H1 (cell line): ENCODE results near the gene NKIRAS2. TPM values are rescaled to one million over a fixed set of nuclear protein-coding genes. Genes with fewer than 3 reads are reported as not detected.
"Not testable (repeated sequence)": the region's sequence is repeated elsewhere in the genome, so short reads cannot be mapped to it uniquely, and the experiment has no call there.

Source experiments
- CTCF ChIA-PET: fragments of 300-600 bp; sonication (Branson Sonifier 250); formaldehyde crosslinking; loops from one replicate; lab custom pipeline; 2021; ENCODE audit not compliant: partially characterized antibody; lab: Charles Lee
- POLR2A ChIA-PET: fragments of 300-600 bp; sonication (Branson Sonifier 250); formaldehyde crosslinking; loops from one replicate; lab custom pipeline; 2021; ENCODE audit warnings: inconsistent platforms; ENCODE audit not compliant: partially characterized antibody; lab: Charles Lee
- DNase-seq, 2 experiments: peaks; one replicate each; pipeline versions ENCODE4 v3.0.0 to v3.0.0-alpha.2; 2010 to 2022; ENCODE audit warnings: low spot score in 2 of 2, low read depth in 1 of 2, mixed read lengths in 1 of 2
- FAIRE-seq: peaks from 2 replicates; lab custom pipeline; 2011; peaks lifted over from hg19 to GRCh38; lab: Jason Lieb, UNC
- H2AFZ ChIP-seq: 2 replicates; pipeline ENCODE4 v1.8.1; 2012; ENCODE audit warnings: low read length, inconsistent platforms
- H2AK5ac ChIP-seq: 2 replicates; pipeline ENCODE4 v1.6.1; 2013; ENCODE audit warnings: low read depth, low read length
- H2BK120ac ChIP-seq: replicated peaks from 2 replicates; pipeline ENCODE3; 2013; ENCODE audit warnings: low read depth, low read length, inconsistent platforms
- H2BK12ac ChIP-seq: 2 replicates; pipeline ENCODE4 v1.6.1; 2013; ENCODE audit warnings: low read depth, low read length
- H2BK15ac ChIP-seq: 2 replicates; pipeline ENCODE4 v1.6.1; 2013; ENCODE audit warnings: low read length
- H2BK20ac ChIP-seq: 2 replicates; pipeline ENCODE4 v1.6.1; 2013; ENCODE audit warnings: low read length
- H2BK5ac ChIP-seq: 2 replicates; pipeline ENCODE4 v1.6.1; 2013; ENCODE audit warnings: low read depth, low read length
- H3K14ac ChIP-seq: 2 replicates; pipeline ENCODE4 v1.6.1; 2013; ENCODE audit warnings: inconsistent platforms; ENCODE audit not compliant: insufficient read length
- H3K18ac ChIP-seq: 2 replicates; pipeline ENCODE4 v1.6.1; 2013; ENCODE audit warnings: low read length; ENCODE audit errors: extremely low read depth
- H3K23ac ChIP-seq: 2 replicates; pipeline ENCODE4 v1.6.1; 2013; ENCODE audit warnings: inconsistent platforms; ENCODE audit not compliant: insufficient read length
- H3K23me2 ChIP-seq: 2 replicates; pipeline ENCODE4 v1.6.1; 2013; ENCODE audit warnings: low read depth, low read length
- H3K27ac ChIP-seq: 2 replicates; pipeline ENCODE4 v1.6.1; 2011; ENCODE audit warnings: low read depth, low read length, inconsistent platforms
- H3K27me3 ChIP-seq, 4 experiments: replicated peaks in 1 of 4; 1 replicate in 1 of 4; 2 replicates in 3 of 4; pipeline versions ENCODE4 v1.6.1 to v1.8.1; 2011 to 2013; ENCODE audit warnings: low read length in 3 of 4, mild to moderate bottlenecking in 3 of 4, inconsistent platforms in 2 of 4, mixed read lengths in 2 of 4, moderate library complexity in 1 of 4; ENCODE audit not compliant: control insufficient read depth in 3 of 4, insufficient read depth in 3 of 4; ENCODE audit errors: extremely low read depth in 1 of 4
- H3K36me3 ChIP-seq, 4 experiments: 2 replicates each; pipeline versions ENCODE4 v1.6.1 to v1.8.1; 2011 to 2013; ENCODE audit warnings: mild to moderate bottlenecking in 4 of 4, low read length in 3 of 4, moderate library complexity in 2 of 4, control low read depth in 1 of 4, inconsistent platforms in 1 of 4; ENCODE audit not compliant: insufficient read depth in 4 of 4, control insufficient read depth in 2 of 4
- H3K4ac ChIP-seq: replicated peaks from 2 replicates; pipeline ENCODE3; 2013; ENCODE audit warnings: low read length, low read depth, mixed read lengths, inconsistent platforms; ENCODE audit not compliant: insufficient read length
- H3K4me1 ChIP-seq, 4 experiments: replicated peaks in 1 of 4; 1 replicate in 1 of 4; 2 replicates in 3 of 4; pipeline versions ENCODE4 v1.6.1 to v1.8.1; 2011 to 2013; ENCODE audit warnings: low read length in 3 of 4, inconsistent platforms in 2 of 4, mixed read lengths in 1 of 4; ENCODE audit not compliant: insufficient read depth in 4 of 4, control insufficient read depth in 3 of 4
- H3K4me2 ChIP-seq, 2 experiments: 2 replicates each; pipeline versions ENCODE4 v1.6.1 to v1.8.1; 2011 to 2013; ENCODE audit warnings: low read depth in 2 of 2, low read length in 2 of 2, control low read depth in 1 of 2, inconsistent platforms in 1 of 2, mild to moderate bottlenecking in 1 of 2; ENCODE audit not compliant: insufficient read depth in 1 of 2
- H3K4me3 ChIP-seq, 4 experiments: fragments of 200-600, 300-600 bp in 1 of 4; sonication (generic), shearing (Covaris generic), sonication (Bioruptor Twin) in 1 of 4; 2 replicates each; pipeline versions ENCODE4 v1.5.1 to v1.8.1; 2011 to 2016; ENCODE audit warnings: low read length in 4 of 4, low read depth in 3 of 4, control low read depth in 2 of 4, inconsistent platforms in 2 of 4, mild to moderate bottlenecking in 2 of 4, mixed read lengths in 1 of 4, moderate library complexity in 1 of 4; ENCODE audit not compliant: insufficient read depth in 2 of 4; ENCODE audit errors: extremely low read depth in 1 of 4
- H3K56ac ChIP-seq: replicated peaks from 2 replicates; pipeline ENCODE3; 2013; ENCODE audit warnings: low read depth, mild to moderate bottlenecking, mixed read lengths, low read length, inconsistent platforms; ENCODE audit not compliant: insufficient read length
- H3K79me1 ChIP-seq: 2 replicates; pipeline ENCODE4 v1.6.1; 2013; ENCODE audit warnings: low read depth, low read length, control low read depth
- H3K79me2 ChIP-seq, 2 experiments: 2 replicates each; pipeline versions ENCODE4 v1.6.1 to v1.8.1; 2012 to 2013; ENCODE audit warnings: low read length in 2 of 2, mild to moderate bottlenecking in 2 of 2, inconsistent platforms in 1 of 2; ENCODE audit not compliant: insufficient read depth in 2 of 2, control insufficient read depth in 1 of 2
- H3K9ac ChIP-seq, 4 experiments: replicated peaks in 1 of 4; 1 replicate in 1 of 4; 2 replicates in 3 of 4; pipeline versions ENCODE4 v1.6.1 to v1.8.1; 2011 to 2013; ENCODE audit warnings: low read depth in 3 of 4, low read length in 3 of 4, control low read depth in 2 of 4, mild to moderate bottlenecking in 2 of 4, moderate library complexity in 2 of 4, inconsistent platforms in 1 of 4; ENCODE audit errors: extremely low read depth in 1 of 4
- H3K9me3 ChIP-seq, 2 experiments: 2 replicates each; pipeline versions ENCODE4 v1.6.1 to v1.8.1; 2012 to 2013; ENCODE audit warnings: mild to moderate bottlenecking in 2 of 2, moderate library complexity in 2 of 2, control low read depth in 1 of 2, inconsistent platforms in 1 of 2, low read depth in 1 of 2, low read length in 1 of 2, mixed read lengths in 1 of 2; ENCODE audit not compliant: insufficient read depth in 2 of 2
- H4K20me1 ChIP-seq, 2 experiments: replicated peaks in 1 of 2; 2 replicates each; pipeline versions ENCODE3 to v1.8.1; 2011 to 2013; ENCODE audit warnings: inconsistent platforms in 2 of 2, low read length in 2 of 2, mild to moderate bottlenecking in 1 of 2; ENCODE audit not compliant: insufficient read depth in 2 of 2, control insufficient read depth in 1 of 2
- H4K5ac ChIP-seq: 2 replicates; pipeline ENCODE4 v1.6.1; 2013; ENCODE audit warnings: low read length, low read depth, mixed read lengths, inconsistent platforms; ENCODE audit not compliant: insufficient read length
- H4K8ac ChIP-seq: 2 replicates; pipeline ENCODE4 v1.8.0; 2013; ENCODE audit warnings: mild to moderate bottlenecking, moderate library complexity, low read length, inconsistent platforms; ENCODE audit not compliant: insufficient read depth; ENCODE audit errors: extremely low read depth
- H4K91ac ChIP-seq: replicated peaks from 2 replicates; pipeline ENCODE3; 2013; ENCODE audit warnings: low read length, mixed read lengths, inconsistent platforms; ENCODE audit not compliant: insufficient read length
- WGBS, 2 experiments: shearing (Covaris generic) in 1 of 2; methylation state at CpG; one replicate each; pipeline versions ENCODE4 v1.1.6 to v1.1.7; 2013 to 2015; ENCODE audit warnings: low lambda C conversion rate in 2 of 2, mixed read lengths in 2 of 2, inconsistent platforms in 1 of 2, low coverage in 1 of 2, missing lambda C conversion rate in 1 of 2; ENCODE audit not compliant: insufficient replicate concordance in 2 of 2, insufficient coverage in 1 of 2, insufficient read length in 1 of 2; ENCODE audit errors: extremely low coverage in 1 of 2, missing lambda C conversion rate in 1 of 2; 5-methylcytosine and 5-hydroxymethylcytosine counted together
- polyA plus RNA-seq, 7 experiments: library from polyadenylated mRNA; depleted of rRNA in 3 of 7; stranded (reverse) in 5 of 7; unstranded in 2 of 7; fragments of >200 nt in 5 of 7; fragments of 200-250 nt in 2 of 7; gene quantifications; 1 replicate in 5 of 7; 2 replicates in 1 of 7; 4 replicates in 1 of 7; pipeline versions ENCODE4 v1.2.1 to v1.2.3, GENCODE V29; 2011 to 2013; ENCODE audit warnings: missing spikeins in 2 of 7, mixed read lengths in 2 of 7
- total RNA-seq: library from RNA; stranded (reverse); fragmentation: NEBNext Ultra II Directional; extraction: Animal tissue kit (Norgen Biotek cat#: 25700); gene quantifications from 2 replicates; pipeline ENCODE4 v1.2.1, GENCODE V29; 2021

The NKIRAS2 gene
- total and polyA plus RNA-seq, 2 of the 8 experiments (the other 6 are each of a cell fraction or from before 2014, with no cell fraction given) = 34.5 to 51.1 TPM

DNA sequence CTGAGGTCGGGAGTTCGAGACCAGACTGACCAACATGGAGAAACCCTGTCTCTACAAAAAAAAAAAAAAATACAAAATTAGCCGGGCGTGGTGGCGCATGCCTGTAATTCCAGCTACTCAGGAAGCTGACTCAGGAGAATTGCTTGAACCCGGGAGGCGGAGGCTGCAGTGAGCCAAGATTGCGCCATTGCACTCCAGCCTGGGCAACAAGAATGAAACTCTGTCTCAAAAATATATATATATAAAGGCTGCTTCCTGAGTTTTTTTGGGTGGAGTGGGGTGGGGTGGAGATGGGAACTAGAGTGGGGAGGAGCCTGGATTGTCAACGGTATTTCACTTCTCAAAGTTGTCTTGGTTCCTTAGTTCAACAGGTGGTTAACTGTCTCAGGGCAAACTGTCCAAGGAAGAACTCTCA is 9.6 kb upstream of the NKIRAS2 start:
- not testable (repeated sequence) for H4K20me1 ChIP-seq, H3K79me1 ChIP-seq, H3K23me2 ChIP-seq, H2BK5ac ChIP-seq, H3K23ac ChIP-seq, H4K5ac ChIP-seq, H3K18ac ChIP-seq, H3K27me3 ChIP-seq, H2BK20ac ChIP-seq, H2BK120ac ChIP-seq, H4K91ac ChIP-seq, H3K4me3 ChIP-seq, H3K14ac ChIP-seq, FAIRE-seq, H2AFZ ChIP-seq, H3K4ac ChIP-seq, H3K36me3 ChIP-seq, H2AK5ac ChIP-seq, H2BK15ac ChIP-seq, H2BK12ac ChIP-seq, H3K56ac ChIP-seq, H3K4me2 ChIP-seq, DNase-seq, H4K8ac ChIP-seq, H3K9me3 ChIP-seq, H3K9ac ChIP-seq
- peak overlapping the region; percentile 11; the same call in 1 of the 2 replicates for H3K27ac ChIP-seq
- peaks cover 46 to 97% of the 10 kb centered on the region in 2 experiments for H3K79me2 ChIP-seq
- H3K4me1 ChIP-seq = peaks cover 6 to 19% (median 12%) of the 10 kb centered on the region in 4 experiments
- CTCF ChIA-PET = interaction anchor here (1.3 to 3.4 kb wide), 3 partner anchors 11 to 111 kb away, joined by 3 to 15 read pairs (median 7); partner anchors contain the start of genes KAT2A and NKIRAS2
- POLR2A ChIA-PET = interaction anchor here (0.7 kb wide), 1 partner anchor 90 kb away, joined by 3 read pairs; no protein-coding TSS in a partner anchor
- WGBS, 2 experiments = 97% methylated on average over 9 of the region's 9 CpGs; no CpG with 5 or more reads in 1 of the 2 experiments
